ENCODE results near the gene ARHGAP24.

Gene ARHGAP24

DNA sequence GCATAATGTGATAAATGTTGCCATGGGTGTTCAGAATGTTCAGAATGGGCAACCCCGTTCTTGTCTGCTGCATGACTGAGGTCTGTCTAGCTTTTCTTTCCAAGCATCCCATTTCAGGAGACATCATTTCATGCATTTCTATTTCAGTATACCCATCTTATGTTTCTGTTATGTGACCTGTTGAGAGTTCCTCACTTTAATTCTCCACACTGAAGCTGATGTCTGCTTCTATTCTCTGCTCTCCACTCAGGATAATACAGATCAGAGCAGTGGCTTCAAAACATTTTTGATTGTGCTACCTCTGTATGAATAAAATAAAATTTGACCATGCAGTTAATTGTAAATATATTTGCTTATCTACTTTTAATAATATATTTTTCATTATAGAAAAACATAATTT, 398.6 kb downstream of the ARHGAP24 start:
- H3F3A ChIP-seq (ENCODE audit: insufficient read depth, low read length) = no peaks in the 10 kb centered on the region
- H3K27ac ChIP-seq (ENCODE audit: low read length) = no peak overlapping the region
- no peak overlapping the region for H3K9ac ChIP-seq (ENCODE audit: low read length)
- H3K4me2 ChIP-seq (ENCODE audit: low read depth, low read length) = no peak overlapping the region
- TF ChIP-seq EZH2 (optimal IDR thresholded peaks at IDR 0.05; ENCODE audit: low read depth, low read length) = no peak
- no peak for TF ChIP-seq EZH2phosphoT487 (IDR thresholded peaks at IDR 0.05; ENCODE audit: low read length)
- no peaks in the 10 kb centered on the region for H3K27me3 ChIP-seq (replicated peaks; ENCODE audit: insufficient read depth, low read length)
- no peaks in the 10 kb centered on the region for H3K9me3 ChIP-seq (replicated peaks; ENCODE audit: insufficient read depth, low read length)
- no peaks in the 10 kb centered on the region for H3K4me1 ChIP-seq (ENCODE audit: low read length)
- H2AFZ ChIP-seq (ENCODE audit: low read length) = no peak overlapping the region
- H3K36me3 ChIP-seq (replicated peaks; ENCODE audit: insufficient read depth, low read length) = no peaks in the 10 kb centered on the region
- no peaks in the 10 kb centered on the region for H3K9me2 ChIP-seq (replicated peaks; ENCODE audit: insufficient read depth, low read length)
- no peak overlapping the region for H3K4me3 ChIP-seq (ENCODE audit: low read length)
- H4K20me1 ChIP-seq (ENCODE audit: insufficient read depth, low read length) = no peaks in the 10 kb centered on the region
- H3K79me2 ChIP-seq (ENCODE audit: low read length) = no peaks in the 10 kb centered on the region
- DNase-seq = no peak

DNA sequence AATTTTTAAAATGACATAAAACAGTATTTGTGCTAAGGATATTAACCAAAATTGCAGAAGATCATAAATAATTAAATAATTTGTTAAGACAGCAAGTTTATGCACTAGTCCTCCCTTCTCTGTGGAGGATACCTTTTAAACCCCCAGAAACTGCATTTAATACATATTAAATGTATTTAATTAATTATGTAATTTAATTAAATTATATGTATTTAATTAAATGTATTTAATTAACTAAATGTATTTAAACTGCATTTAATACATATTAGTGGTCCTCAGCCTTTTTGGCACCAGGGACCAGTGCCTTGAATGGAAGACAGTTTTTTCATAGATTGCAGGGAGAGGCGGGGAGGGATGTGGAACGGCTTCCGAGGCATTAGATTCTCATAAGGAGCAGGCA, 404.6 kb downstream of the ARHGAP24 start:
- no peak overlapping the region for H3K4me3 ChIP-seq (ENCODE audit: low read length)
- TF ChIP-seq, protein P1, sequence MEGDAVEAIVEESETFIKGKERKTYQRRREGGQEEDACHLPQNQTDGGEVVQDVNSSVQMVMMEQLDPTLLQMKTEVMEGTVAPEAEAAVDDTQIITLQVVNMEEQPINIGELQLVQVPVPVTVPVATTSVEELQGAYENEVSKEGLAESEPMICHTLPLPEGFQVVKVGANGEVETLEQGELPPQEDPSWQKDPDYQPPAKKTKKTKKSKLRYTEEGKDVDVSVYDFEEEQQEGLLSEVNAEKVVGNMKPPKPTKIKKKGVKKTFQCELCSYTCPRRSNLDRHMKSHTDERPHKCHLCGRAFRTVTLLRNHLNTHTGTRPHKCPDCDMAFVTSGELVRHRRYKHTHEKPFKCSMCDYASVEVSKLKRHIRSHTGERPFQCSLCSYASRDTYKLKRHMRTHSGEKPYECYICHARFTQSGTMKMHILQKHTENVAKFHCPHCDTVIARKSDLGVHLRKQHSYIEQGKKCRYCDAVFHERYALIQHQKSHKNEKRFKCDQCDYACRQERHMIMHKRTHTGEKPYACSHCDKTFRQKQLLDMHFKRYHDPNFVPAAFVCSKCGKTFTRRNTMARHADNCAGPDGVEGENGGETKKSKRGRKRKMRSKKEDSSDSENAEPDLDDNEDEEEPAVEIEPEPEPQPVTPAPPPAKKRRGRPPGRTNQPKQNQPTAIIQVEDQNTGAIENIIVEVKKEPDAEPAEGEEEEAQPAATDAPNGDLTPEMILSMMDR (IDR thresholded peaks at IDR 0.05; ENCODE audit: low read length) = no peak
- TF ChIP-seq EZH2phosphoT487 (IDR thresholded peaks at IDR 0.05; ENCODE audit: low read length) (no peak), EZH2 (optimal IDR thresholded peaks at IDR 0.05; ENCODE audit: low read depth, low read length) (no peak)
- no peaks in the 10 kb centered on the region for H3K4me1 ChIP-seq (ENCODE audit: low read length)
- no peaks in the 10 kb centered on the region for H3K36me3 ChIP-seq (replicated peaks; ENCODE audit: insufficient read depth, low read length)
- H3F3A ChIP-seq (ENCODE audit: insufficient read depth, low read length) = no peaks in the 10 kb centered on the region
- H3K4me2 ChIP-seq (ENCODE audit: low read depth, low read length) = no peak overlapping the region
- no peaks in the 10 kb centered on the region for H4K20me1 ChIP-seq (ENCODE audit: insufficient read depth, low read length)
- no peaks in the 10 kb centered on the region for H3K79me2 ChIP-seq (ENCODE audit: low read length)
- DNase-seq = no peak
- no peaks in the 10 kb centered on the region for H3K9me2 ChIP-seq (replicated peaks; ENCODE audit: insufficient read depth, low read length)
- no peak overlapping the region for H2AFZ ChIP-seq (ENCODE audit: low read length)
- H3K27me3 ChIP-seq (replicated peaks; ENCODE audit: insufficient read depth, low read length) = no peaks in the 10 kb centered on the region
- no peak overlapping the region for H3K9ac ChIP-seq (ENCODE audit: low read length)
- H3K9me3 ChIP-seq (replicated peaks; ENCODE audit: insufficient read depth, low read length) = no peaks in the 10 kb centered on the region
- no peak overlapping the region for H3K27ac ChIP-seq (ENCODE audit: low read length)

DNA sequence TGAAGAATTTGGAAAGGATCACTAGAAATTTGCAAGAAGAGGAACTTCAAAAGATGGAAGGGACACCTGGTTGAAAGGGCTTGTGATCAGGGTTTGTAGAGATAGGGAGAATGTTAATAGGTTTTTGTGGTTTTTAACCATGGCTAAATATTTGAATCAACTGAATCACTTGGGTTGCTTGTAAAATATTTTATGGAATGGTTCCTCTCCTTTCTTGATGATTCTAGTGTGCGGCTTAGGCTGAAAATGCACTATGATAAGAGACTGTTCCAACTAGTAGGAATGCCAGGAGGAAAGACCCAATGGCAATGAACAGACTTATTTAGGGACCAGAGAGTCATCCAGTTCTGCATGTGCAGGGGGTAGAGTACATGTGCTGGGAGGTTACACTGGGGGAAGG, 408.2 kb downstream of the ARHGAP24 start:
- Histone ChIP-seq H3K9me3 (replicated peaks; ENCODE audit: insufficient read depth, low read length) (no peaks in the 10 kb centered on the region), H3K4me3 (ENCODE audit: low read length) (no peak overlapping the region), H3K27me3 (replicated peaks; ENCODE audit: insufficient read depth, low read length) (no peaks in the 10 kb centered on the region), H3K9me2 (replicated peaks; ENCODE audit: insufficient read depth, low read length) (no peaks in the 10 kb centered on the region), H3K4me2 (ENCODE audit: low read depth, low read length) (no peak overlapping the region), H3K79me2 (ENCODE audit: low read length) (no peaks in the 10 kb centered on the region), H4K20me1 (ENCODE audit: insufficient read depth, low read length) (no peaks in the 10 kb centered on the region), H3K27ac (ENCODE audit: low read length) (no peak overlapping the region), H3K4me1 (ENCODE audit: low read length) (no peaks in the 10 kb centered on the region), H3F3A (ENCODE audit: insufficient read depth, low read length) (no peaks in the 10 kb centered on the region), H2AFZ (ENCODE audit: low read length) (no peak overlapping the region), H3K9ac (ENCODE audit: low read length) (no peak overlapping the region), H3K36me3 (replicated peaks; ENCODE audit: insufficient read depth, low read length) (no peaks in the 10 kb centered on the region)
- no peak for DNase-seq
- TF ChIP-seq, protein P1 (IDR thresholded peaks at IDR 0.05; ENCODE audit: low read length) = no peak
- no peak for TF ChIP-seq EZH2phosphoT487 (IDR thresholded peaks at IDR 0.05; ENCODE audit: low read length)
- TF ChIP-seq EZH2 (optimal IDR thresholded peaks at IDR 0.05; ENCODE audit: low read depth, low read length) = no peak

DNA sequence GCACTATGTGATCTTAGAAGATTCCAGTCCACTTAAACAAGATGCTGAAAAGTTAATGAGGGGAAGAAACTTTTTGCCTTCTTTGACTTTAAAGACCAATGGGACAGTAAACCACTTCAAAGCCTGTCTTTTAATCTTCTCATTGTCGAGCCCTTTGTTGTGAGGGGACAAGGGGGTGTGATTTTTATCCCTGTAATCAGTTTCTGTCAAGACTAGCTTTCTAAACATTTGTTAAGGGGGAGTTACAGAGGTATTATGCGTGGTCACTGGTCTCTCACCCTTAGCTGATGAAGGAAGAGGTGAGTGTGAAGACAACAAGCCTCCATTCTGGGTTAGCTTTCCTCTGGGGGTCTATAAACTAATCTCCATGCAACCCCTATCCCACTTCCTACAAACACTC, 409.3 kb downstream of the ARHGAP24 start:
- Histone ChIP-seq H3K9me3 (replicated peaks; ENCODE audit: insufficient read depth, low read length) (no peaks in the 10 kb centered on the region), H2AFZ (ENCODE audit: low read length) (no peak overlapping the region), H3K9me2 (replicated peaks; ENCODE audit: insufficient read depth, low read length) (no peaks in the 10 kb centered on the region), H3K36me3 (replicated peaks; ENCODE audit: insufficient read depth, low read length) (no peaks in the 10 kb centered on the region), H3K4me1 (ENCODE audit: low read length) (no peaks in the 10 kb centered on the region), H3F3A (ENCODE audit: insufficient read depth, low read length) (no peaks in the 10 kb centered on the region), H3K9ac (ENCODE audit: low read length) (no peak overlapping the region), H3K4me2 (ENCODE audit: low read depth, low read length) (no peak overlapping the region), H3K4me3 (ENCODE audit: low read length) (no peak overlapping the region), H3K27me3 (replicated peaks; ENCODE audit: insufficient read depth, low read length) (no peaks in the 10 kb centered on the region), H4K20me1 (ENCODE audit: insufficient read depth, low read length) (no peaks in the 10 kb centered on the region), H3K79me2 (ENCODE audit: low read length) (no peaks in the 10 kb centered on the region), H3K27ac (ENCODE audit: low read length) (no peak overlapping the region)
- TF ChIP-seq EZH2phosphoT487 (IDR thresholded peaks at IDR 0.05; ENCODE audit: low read length) (no peak), EZH2 (optimal IDR thresholded peaks at IDR 0.05; ENCODE audit: low read depth, low read length) (no peak)
- TF ChIP-seq, protein P1 (IDR thresholded peaks at IDR 0.05; ENCODE audit: low read length) = no peak
- DNase-seq = no peak

Data from MM.1S (cell line).